Fibroblast of gingiva (primary cell): Measurements from ENCODE around the gene AREL1.

ENCODE experiments used
- DNase-seq: peaks from one replicate; pipeline ENCODE4 v3.0.0-alpha.2; 2011; ENCODE audit warnings: low read depth

AREL1 gene

GRCh38 chr14:74697543-74697942, 15.3 kb downstream of the AREL1 start:
- peak; percentile 52 for DNase-seq

- DNase-seq: no peak
Measured at GRCh38 chr14:74697011-74697410, 15.9 kb downstream of the AREL1 start.

DNA sequence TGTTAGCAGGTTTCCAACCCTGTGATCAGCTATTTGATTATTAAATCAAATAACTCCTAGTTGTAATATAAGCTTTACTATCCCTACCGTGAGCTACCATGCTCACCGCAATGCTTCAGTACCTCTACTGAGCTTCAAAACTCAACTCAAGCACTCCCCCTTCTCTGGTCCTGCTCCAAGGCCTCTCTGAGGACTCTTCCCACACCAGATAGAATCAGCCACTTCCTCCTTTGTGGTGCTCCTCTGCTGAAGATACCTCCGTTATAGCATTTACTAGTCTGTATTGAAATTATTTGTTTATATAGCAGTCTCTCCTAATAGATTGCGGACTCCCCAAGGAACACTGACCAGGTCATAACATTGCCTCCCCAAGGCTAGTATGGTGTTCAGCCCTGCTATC, 17.5 kb downstream of the AREL1 start:
- no peak for DNase-seq

DNA sequence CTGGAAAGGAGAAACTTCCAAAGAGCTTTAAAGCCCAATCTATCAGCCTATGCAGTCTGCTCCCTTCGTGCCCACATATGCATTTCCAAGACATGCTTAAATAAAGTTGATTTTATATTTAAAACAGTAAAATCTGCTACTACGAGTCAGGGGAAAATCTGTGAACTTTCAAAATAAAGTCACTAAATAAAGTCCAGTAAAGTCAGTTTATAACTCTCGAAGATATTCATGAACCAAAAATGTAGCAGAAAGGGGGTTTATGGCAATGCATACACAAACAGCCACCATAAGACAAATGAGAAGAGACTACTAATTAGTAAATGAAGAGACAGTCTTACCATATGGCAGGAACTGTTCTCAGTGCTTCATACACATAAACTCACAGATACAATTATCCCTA, 19.7 kb downstream of the AREL1 start:
- DNase-seq: no peak

DNA sequence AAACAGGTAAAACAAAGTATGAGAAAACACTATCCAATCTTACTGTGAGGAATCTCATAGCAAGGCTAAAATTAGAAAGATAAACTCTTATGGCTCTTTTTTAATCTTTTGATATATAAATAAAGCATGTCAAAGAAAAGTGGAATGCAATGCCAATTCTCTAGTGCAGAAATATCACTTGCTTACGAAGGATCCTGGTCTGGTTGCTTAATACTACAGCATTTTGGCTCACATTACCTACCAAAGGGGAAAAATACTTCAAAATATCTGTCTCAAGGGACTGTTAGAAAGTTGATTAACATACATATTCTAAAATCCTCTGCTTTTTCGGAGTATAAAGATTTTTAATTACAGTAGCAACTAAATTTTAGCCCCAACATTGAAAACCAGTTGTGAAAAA, 21.4 kb downstream of the AREL1 start:
- peak; percentile 28 for DNase-seq

- DNase-seq: no peak
Measured at GRCh38 chr14:74685921-74686678, 26.8 kb downstream of the AREL1 start.

DNA sequence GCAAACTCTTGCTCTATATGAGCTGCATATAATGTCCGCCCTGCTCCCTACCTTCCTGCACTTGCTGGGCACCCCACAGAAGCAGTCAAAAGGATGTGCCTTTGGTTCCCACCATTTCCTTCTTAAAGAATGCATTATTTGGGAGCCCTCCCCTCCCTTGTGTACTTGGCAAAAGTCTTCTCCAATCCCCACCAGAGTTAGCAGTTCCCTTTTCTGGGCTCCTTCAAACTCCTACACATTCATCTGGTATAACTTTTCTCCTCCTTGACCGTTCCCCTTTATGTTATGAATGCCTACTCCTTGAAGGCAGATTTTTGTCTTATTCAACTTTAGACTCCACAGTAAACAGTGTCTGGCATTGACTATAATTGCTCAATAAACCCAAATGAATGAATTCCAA, 27.8 kb downstream of the AREL1 start:
- DNase-seq: no peak

- no peak for DNase-seq
Measured at GRCh38 chr14:74684434-74684833, 28.4 kb downstream of the AREL1 start.

DNA sequence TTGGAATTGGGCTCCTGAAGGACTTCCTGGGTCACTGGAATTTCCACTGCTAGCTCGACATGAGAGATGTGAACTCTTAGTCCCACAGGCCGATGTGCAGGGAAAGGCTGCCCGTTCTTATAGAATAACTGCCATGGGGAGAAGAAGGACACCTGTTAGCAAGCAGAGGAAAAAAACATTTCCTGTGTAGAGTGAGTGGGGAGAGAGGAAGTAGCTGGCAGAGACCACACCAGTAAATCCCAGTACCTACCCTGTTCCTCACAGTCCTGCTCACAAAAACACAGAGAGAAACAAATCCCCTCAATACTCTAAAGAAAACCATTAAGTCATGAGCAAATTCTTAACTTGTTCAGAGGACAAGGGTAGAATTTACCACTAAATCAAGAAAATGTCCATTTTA, 29.5 kb downstream of the AREL1 start:
- DNase-seq: no peak

- DNase-seq: no peak
Measured at GRCh38 chr14:74682169-74682952, 30.5 kb downstream of the AREL1 start.

DNA sequence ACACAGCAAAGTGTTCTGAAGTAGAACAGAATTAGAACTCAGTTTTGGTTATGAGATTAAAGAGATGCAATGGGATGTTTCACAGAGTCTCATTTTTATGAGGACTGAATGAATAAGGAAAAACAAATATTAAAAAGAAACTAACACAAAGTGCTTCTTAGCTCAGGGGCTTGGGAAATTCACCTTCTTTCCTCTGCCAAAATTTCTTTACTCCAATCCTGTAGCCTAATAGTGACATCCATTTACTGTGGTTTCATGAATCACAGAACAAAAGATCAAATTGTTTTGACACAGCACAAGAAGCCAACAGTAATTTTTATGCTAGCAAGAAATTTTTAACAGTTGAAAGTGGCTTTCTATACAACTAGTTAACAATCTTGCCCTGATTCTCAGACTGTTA, 37.7 kb downstream of the AREL1 start:
- DNase-seq: no peak

GRCh38 chr14:74673768-74674167, 39.1 kb downstream of the AREL1 start:
- no peak for DNase-seq

- peak; percentile 46 for DNase-seq
Measured at GRCh38 chr14:74671789-74672188, 41.1 kb downstream of the AREL1 start.

- DNase-seq: no peak
Measured at GRCh38 chr14:74670726-74671411, 42.0 kb downstream of the AREL1 start.

- no peak for DNase-seq
Measured at GRCh38 chr14:74669846-74670245, 43.0 kb downstream of the AREL1 start.

GRCh38 chr14:74669256-74669655, 43.6 kb downstream of the AREL1 start:
- no peak for DNase-seq

DNA sequence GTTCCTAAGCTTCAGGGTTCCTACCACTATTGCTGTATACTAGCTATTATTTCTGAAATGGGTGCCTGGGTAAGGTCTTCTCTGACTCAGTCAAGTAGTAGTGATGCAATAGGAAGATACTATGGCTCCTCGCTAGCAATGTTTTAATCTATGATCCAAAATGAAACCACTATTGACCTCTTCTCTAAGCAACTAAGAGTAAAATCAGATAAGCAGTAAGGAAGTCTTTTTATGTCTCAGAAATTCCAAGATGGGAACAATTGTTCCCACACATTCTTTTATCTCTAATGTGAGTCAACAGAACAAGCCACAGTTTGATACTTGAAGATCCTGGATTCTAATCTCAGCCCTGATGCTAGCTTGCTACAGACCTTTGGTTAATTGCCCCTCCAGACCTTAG, 45.1 kb downstream of the AREL1 start:
- DNase-seq: no peak

DNA sequence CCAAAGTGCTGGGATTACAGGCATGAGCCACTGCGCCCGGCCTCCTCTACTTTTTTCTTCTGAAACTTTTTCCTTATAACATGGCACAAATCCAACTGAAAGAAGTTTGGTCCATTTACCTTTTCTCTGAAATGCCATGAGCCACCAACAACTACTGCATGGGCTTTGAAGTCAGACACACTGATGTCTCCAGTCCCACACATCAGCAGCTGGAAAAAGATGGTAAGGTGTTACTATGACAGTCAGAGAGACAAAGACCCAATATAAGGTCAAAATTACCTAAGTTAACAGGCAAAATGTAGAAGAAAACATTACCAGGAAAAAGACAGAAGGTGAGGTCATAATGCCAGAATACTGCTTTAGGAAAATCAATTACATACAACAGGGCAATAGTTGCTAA, 48.2 kb downstream of the AREL1 start:
- DNase-seq: no peak

- peak; percentile 78 for DNase-seq
Measured at GRCh38 chr14:74663884-74664283, 49.0 kb downstream of the AREL1 start.

- DNase-seq: no peak
Measured at GRCh38 chr14:74661726-74662450, 51.0 kb downstream of the AREL1 start.

- no peak for DNase-seq
Measured at GRCh38 chr14:74660863-74661262, 52.0 kb downstream of the AREL1 start.

DNA sequence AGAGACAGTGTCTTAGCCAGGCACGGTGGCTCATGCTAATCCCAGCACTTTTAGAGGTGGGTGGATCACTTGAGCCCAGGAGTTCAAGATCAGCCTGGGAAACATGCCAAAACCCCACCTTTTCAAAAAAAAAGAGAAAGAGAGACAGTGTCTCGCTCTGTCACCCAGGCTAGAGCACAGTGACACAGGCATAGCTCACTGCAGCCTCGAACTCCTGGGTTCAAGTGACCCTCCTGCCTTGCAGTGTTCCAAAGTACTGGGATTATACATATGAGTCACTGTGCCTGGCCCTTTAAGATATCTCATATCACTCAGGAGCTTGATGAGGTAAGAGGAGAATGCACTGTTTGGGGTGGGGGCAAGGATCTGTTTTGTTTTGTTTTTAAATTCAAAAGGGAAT, 52.7 kb downstream of the AREL1 start:
- no peak for DNase-seq
